GM23248 (cell line): ENCODE data around the gene SDHB. TPM values are rescaled to one million over a fixed set of nuclear protein-coding genes. Genes with fewer than 3 reads are reported as not detected.

Experiments used
- DNase-seq: peaks from one replicate; pipeline ENCODE4 v3.0.0-alpha.2; 2015
- H2AFZ ChIP-seq: fragments of 200-600 bp; sonication (generic); 2 replicates; pipeline ENCODE4 v1.6.1; 2016; ENCODE audit warnings: antibody characterized with exemption
- H3F3A ChIP-seq: fragments of 200-600 bp; sonication (generic); 2 replicates; pipeline ENCODE4 v1.6.1; 2016; ENCODE audit warnings: mild to moderate bottlenecking, antibody characterized with exemption, mixed run types; ENCODE audit not compliant: insufficient read depth
- H3K27ac ChIP-seq: fragments of 200-600 bp; sonication (generic); 2 replicates; pipeline ENCODE4 v1.5.1; 2016; ENCODE audit warnings: mild to moderate bottlenecking
- H3K27me3 ChIP-seq: fragments of 200-600 bp; sonication (generic); replicated peaks from 2 replicates; pipeline ENCODE4 v1.6.1; 2016; ENCODE audit warnings: mild to moderate bottlenecking; ENCODE audit not compliant: insufficient read depth
- H3K36me3 ChIP-seq: fragments of 200-600 bp; sonication (generic); 2 replicates; pipeline ENCODE4 v1.6.1; 2016; ENCODE audit warnings: low read depth, mild to moderate bottlenecking
- H3K4me1 ChIP-seq: fragments of 200-600 bp; sonication (generic); 2 replicates; pipeline ENCODE4 v1.6.1; 2016; ENCODE audit warnings: mild to moderate bottlenecking; ENCODE audit not compliant: insufficient read depth
- H3K4me2 ChIP-seq: fragments of 200-600 bp; sonication (generic); one replicate; pipeline ENCODE4 v1.6.1; 2016; ENCODE audit warnings: mild to moderate bottlenecking; ENCODE audit not compliant: unreplicated experiment
- H3K4me3 ChIP-seq: fragments of 200-600 bp; sonication (generic); 2 replicates; pipeline ENCODE4 v1.5.1; 2016; ENCODE audit warnings: mild to moderate bottlenecking
- H3K79me2 ChIP-seq: fragments of 200-600 bp; sonication (generic); 2 replicates; pipeline ENCODE4 v1.6.1; 2016; ENCODE audit warnings: mild to moderate bottlenecking; ENCODE audit not compliant: insufficient read depth
- H3K9ac ChIP-seq: fragments of 200-600 bp; sonication (generic); 2 replicates; pipeline ENCODE4 v1.6.1; 2016; ENCODE audit warnings: mild to moderate bottlenecking
- H3K9me2 ChIP-seq: fragments of 200-600 bp; sonication (generic); 2 replicates; pipeline ENCODE4 v1.6.1; 2016; ENCODE audit warnings: mixed run types, mild to moderate bottlenecking, moderate library complexity; ENCODE audit not compliant: insufficient read depth
- H3K9me3 ChIP-seq: fragments of 200-600 bp; sonication (generic); one replicate; pipeline ENCODE4 v1.6.1; 2017; ENCODE audit warnings: low read depth
- H4K20me1 ChIP-seq: fragments of 200-600 bp; sonication (generic); 2 replicates; pipeline ENCODE4 v1.6.0; 2016; ENCODE audit not compliant: insufficient read depth
- EZH2 ChIP-seq: fragments of 200-600 bp; sonication (generic); IDR thresholded peaks from 2 replicates; pipeline ENCODE4 v1.6.1; 2018; ENCODE audit warnings: antibody characterized with exemption, mild to moderate bottlenecking; ENCODE audit not compliant: insufficient read depth, poor library complexity, severe bottlenecking
- EZH2phosphoT487 ChIP-seq: fragments of 200-600 bp; sonication (generic); IDR thresholded peaks from 2 replicates; pipeline ENCODE4 v1.6.1; 2018; ENCODE audit warnings: antibody characterized with exemption, moderate library complexity, mild to moderate bottlenecking, low read depth; ENCODE audit not compliant: insufficient read depth
- WGBS, 2 experiments: methylation state at CpG; one replicate each; pipeline ENCODE4 v1.1.6; 2015 to 2017; ENCODE audit warnings: low lambda C conversion rate in 2 of 2, low coverage in 1 of 2; ENCODE audit errors: missing lambda C conversion rate in 2 of 2; 5-methylcytosine and 5-hydroxymethylcytosine counted together
- in situ Hi-C: fragments of 300-500 bp; cut with MboI; formaldehyde crosslinking; loops from 2 replicates; pipeline ENCODE4 v1.15.0; 2020
- polyA plus RNA-seq: library from polyadenylated mRNA; unstranded; fragments of >200 nt; fragmentation: Nextera tagmentation; extraction: Ambion mirVana; gene quantifications from 2 replicates; pipeline ENCODE4 v1.2.1, GENCODE V29; 2016
- total RNA-seq: library from RNA; depleted of rRNA; stranded (reverse); fragments of >200 nt; shearing (Covaris generic); gene quantifications from 2 replicates; pipeline ENCODE4 v1.2.3, GENCODE V29; 2014

Gene SDHB
- total and polyA plus RNA-seq, 2 experiments from 2014 or later: 84.1 to 124 TPM

GRCh38 chr1:16981269-16981849 is 72.5 kb downstream of the SDHB start:
- TF ChIP-seq EZH2 (no peak), EZH2phosphoT487 (no peak)
- peaks cover 34% of the 10 kb centered on the region for H3K79me2 ChIP-seq
- H2AFZ ChIP-seq: no peak overlapping the region
- H3K36me3 ChIP-seq: no peaks in the 10 kb centered on the region; the same call in 1 of the 2 replicates
- H3K9me2 ChIP-seq: no peaks in the 10 kb centered on the region
- H3K4me3 ChIP-seq: peak overlapping the region; percentile 88
- peaks cover 32% of the 10 kb centered on the region for H3F3A ChIP-seq
- no peaks in the 10 kb centered on the region for H3K9me3 ChIP-seq
- in situ Hi-C loops: no loop called here
- 4 to 8% methylated on average over 10 of the region's 10 CpGs for WGBS, 2 experiments
- no peaks in the 10 kb centered on the region for H4K20me1 ChIP-seq
- peak overlapping the region; percentile 95 for H3K9ac ChIP-seq
- no peaks in the 10 kb centered on the region for H3K27me3 ChIP-seq
- peak overlapping the region; percentile 98 for H3K27ac ChIP-seq
- DNase-seq: peak; percentile 99
- peak overlapping the region; percentile 93 for H3K4me2 ChIP-seq
- peaks cover 33% of the 10 kb centered on the region for H3K4me1 ChIP-seq

DNA sequence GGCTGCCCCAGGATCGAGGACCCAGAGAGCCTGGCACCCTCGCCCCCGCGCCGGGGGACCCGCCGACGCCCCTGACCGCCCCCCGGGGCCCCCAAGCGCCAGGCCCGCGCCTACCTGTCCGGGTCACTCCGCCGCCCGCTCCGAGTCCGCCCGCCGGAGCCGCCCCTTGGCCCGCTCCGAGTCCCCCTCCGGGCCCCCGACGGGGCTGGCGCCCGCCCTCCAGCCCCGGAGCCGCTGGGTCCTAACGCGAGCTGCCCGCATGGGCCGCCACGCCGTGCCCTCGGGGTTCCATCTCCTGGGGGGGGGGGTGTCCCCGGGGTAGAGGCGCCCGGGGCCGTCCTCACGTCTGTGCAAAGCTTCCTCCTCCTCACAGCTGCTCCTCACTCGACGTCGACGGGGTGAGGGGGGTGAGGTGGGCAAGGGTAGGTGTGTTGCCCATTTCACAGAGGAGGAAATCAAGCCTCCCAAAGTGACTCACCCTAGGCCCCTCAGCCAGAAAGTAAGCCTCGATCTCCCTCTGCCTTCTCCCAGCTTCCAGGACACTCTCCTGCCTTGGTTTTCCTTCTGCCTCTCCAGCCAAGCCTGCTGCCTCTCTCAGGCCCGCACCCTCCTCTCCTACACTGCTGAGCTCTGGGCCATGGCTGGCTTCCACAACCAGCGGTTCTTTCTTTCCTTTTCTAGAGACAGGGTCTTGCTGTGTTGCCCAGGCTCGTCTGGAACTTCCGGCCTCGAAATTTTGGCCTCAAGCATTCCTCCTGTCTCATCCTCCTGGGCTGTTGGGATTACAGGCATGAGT is 73.2 kb downstream of the SDHB start, which contains the start of gene MFAP2:
MFAP2 (minus strand) TSS at position 148 of the 796 bp plus-strand sequence. CDS start 2,347 bp downstream, outside the sequence.
- Histone ChIP-seq H3K4me2 (peak within 1 kb of the TSS; percentile 93), H4K20me1 (no peaks in the 10 kb centered on the region), H3K9ac (peak within 1 kb of the TSS; percentile 95), H3K4me1 (peaks cover 33% of the 10 kb centered on the region), H3K4me3 (peak within 1 kb of the TSS; percentile 88), H3K36me3 (no peaks in the 10 kb centered on the region), H3F3A (peaks cover 31% of the 10 kb centered on the region), H2AFZ (no peak within 1 kb of the TSS; the same call in 1 of the 2 replicates), H3K27me3 (no peaks in the 10 kb centered on the region), H3K79me2 (peaks cover 41% of the 10 kb centered on the region), H3K9me3 (no peaks in the 10 kb centered on the region), H3K9me2 (no peaks in the 10 kb centered on the region), H3K27ac (peak within 1 kb of the TSS; percentile 98)
- in situ Hi-C loops: no loop called here
- 1 to 7% methylated on average over 13 to 46 of the region's 53 CpGs for WGBS, 2 experiments
- no peak for TF ChIP-seq EZH2
- TF ChIP-seq EZH2phosphoT487: no peak
- DNase-seq: peak; percentile 80

DNA sequence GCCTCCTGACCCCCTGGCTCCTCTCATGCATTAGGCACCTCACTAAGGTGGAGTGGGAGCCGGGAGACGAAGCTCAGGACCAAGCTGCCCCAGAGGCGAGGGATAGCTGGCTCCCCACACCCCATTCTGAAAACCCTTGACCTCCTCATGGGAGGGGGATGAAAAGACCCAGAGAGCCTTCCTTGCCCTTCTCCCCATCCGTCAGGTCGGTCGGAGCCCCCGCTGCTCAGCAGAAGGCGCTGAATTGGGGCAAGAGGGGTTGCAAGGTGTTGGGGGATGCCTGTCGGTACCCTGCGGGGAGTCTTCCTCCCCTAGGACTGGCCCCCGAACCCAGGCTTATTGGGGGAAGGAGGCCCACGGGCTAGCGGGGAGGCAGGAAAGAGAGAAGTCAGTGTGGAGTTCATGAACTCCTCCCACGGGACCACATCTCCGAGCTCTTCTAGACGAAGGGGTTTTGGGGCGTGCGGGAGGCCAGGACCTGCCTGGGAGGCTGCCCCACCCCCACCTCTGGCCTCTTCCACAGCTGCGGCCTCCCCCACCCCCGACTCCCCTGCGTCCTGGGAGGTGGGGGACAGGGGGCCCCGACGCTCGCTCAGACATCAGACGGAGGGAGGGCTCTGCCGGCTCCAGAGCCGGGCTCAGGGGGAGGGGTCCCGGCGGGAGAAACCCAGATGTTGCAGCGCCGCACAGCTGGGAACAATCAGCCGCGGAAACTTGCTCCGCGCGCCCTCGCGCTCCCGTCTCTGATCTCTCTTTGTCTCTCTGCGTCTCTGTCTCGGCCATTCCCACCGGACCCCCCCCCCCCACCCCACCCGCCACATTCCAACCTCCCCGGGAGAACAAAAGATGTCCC is 74.1 kb downstream of the SDHB start:
- peaks cover 22% of the 10 kb centered on the region for H3F3A ChIP-seq
- peaks cover 29% of the 10 kb centered on the region for H3K4me1 ChIP-seq
- in situ Hi-C loops: no loop called here
- H3K27ac ChIP-seq: peak overlapping the region; percentile 98
- no peaks in the 10 kb centered on the region for H3K9me2 ChIP-seq
- peak; percentile 66 for DNase-seq
- no peaks in the 10 kb centered on the region for H3K36me3 ChIP-seq
- H3K9ac ChIP-seq: peak overlapping the region; percentile 95
- peak overlapping the region; percentile 88 for H3K4me3 ChIP-seq
- peaks cover 45% of the 10 kb centered on the region for H3K79me2 ChIP-seq
- no peaks in the 10 kb centered on the region for H3K9me3 ChIP-seq
- WGBS, 2 experiments: 2 to 4% methylated on average over 18 to 40 of the region's 44 CpGs
- peak overlapping the region; percentile 93 for H3K4me2 ChIP-seq
- no peak overlapping the region for H2AFZ ChIP-seq
- no peaks in the 10 kb centered on the region for H4K20me1 ChIP-seq
- H3K27me3 ChIP-seq: no peaks in the 10 kb centered on the region
- TF ChIP-seq EZH2: no peak
- TF ChIP-seq EZH2phosphoT487: no peak
